HepG2 (cell line): ENCODE results near the gene RHOC. TPM values are rescaled to one million over a fixed set of nuclear protein-coding genes. Genes with fewer than 3 reads are reported as not detected.

Experiments
- ARID2 ChIP-seq: sonication (generic); formaldehyde crosslinking; IDR thresholded peaks from 2 replicates; pipeline ENCODE4 v1.8.1; 2022; ENCODE audit warnings: mild to moderate bottlenecking, missing genetic modification reagents, borderline replicate concordance
- ELF1 ChIP-seq: sonication (generic); formaldehyde crosslinking; IDR thresholded peaks from 2 replicates; pipeline ENCODE4 v1.4.0; 2020; ENCODE audit warnings: missing genetic modification reagents
- HNF4G ChIP-seq, 2 experiments: sonication (generic) in 1 of 2; formaldehyde crosslinking in 1 of 2; IDR thresholded peaks; 2 replicates each; pipeline versions ENCODE4 v1.4.0 to v1.6.1; 2011 to 2020; ENCODE audit warnings: borderline replicate concordance in 2 of 2, low read depth in 2 of 2, mild to moderate bottlenecking in 2 of 2, low read length in 1 of 2, missing genetic modification reagents in 1 of 2, moderate library complexity in 1 of 2
- HNRNPK ChIP-seq: fragments of 200-400 bp; formaldehyde crosslinking; IDR thresholded peaks from 2 replicates; pipeline ENCODE4 v1.6.1; 2018; ENCODE audit warnings: low read length, low read depth, moderate library complexity, mild to moderate bottlenecking; ENCODE audit not compliant: poor library complexity, severe bottlenecking
- JUNB ChIP-seq: sonication (generic); formaldehyde crosslinking; IDR thresholded peaks from 2 replicates; pipeline ENCODE4 v1.8.0; 2022; ENCODE audit warnings: missing genetic modification reagents, mild to moderate bottlenecking, borderline replicate concordance
- MBNL3 ChIP-seq: fragments of 250-450 bp; sonication (Bioruptor Pico); conservative IDR thresholded peaks from 2 replicates; pipeline ENCODE4 v1.8.0; 2022; ENCODE audit warnings: mild to moderate bottlenecking, inconsistent platforms
- NFKBIZ ChIP-seq: IDR thresholded peaks from 2 replicates; pipeline ENCODE4 v1.6.1; 2018; ENCODE audit warnings: missing genetic modification reagents, missing compliant biosample characterization
- SOX5 ChIP-seq: IDR thresholded peaks from 2 replicates; pipeline ENCODE4 v1.6.1; 2016; ENCODE audit warnings: borderline replicate concordance
- TBX3 ChIP-seq: fragments of 450-650 bp; IDR thresholded peaks from 2 replicates; pipeline ENCODE4 v1.6.1; 2017; ENCODE audit warnings: antibody characterized with exemption, mild to moderate bottlenecking, inconsistent platforms, borderline replicate concordance
- TEAD3 ChIP-seq: optimal IDR thresholded peaks from 2 replicates; pipeline ENCODE3; 2016; ENCODE audit warnings: borderline replicate concordance
- ZNF136 ChIP-seq: sonication (generic); formaldehyde crosslinking; IDR thresholded peaks from 2 replicates; pipeline ENCODE4 v1.8.1; 2022; ENCODE audit warnings: low read depth, mild to moderate bottlenecking, moderate library complexity, missing genetic modification reagents
- ZNF331 ChIP-seq: sonication (generic); formaldehyde crosslinking; IDR thresholded peaks from 2 replicates; pipeline ENCODE4 v1.4.0; 2020; ENCODE audit warnings: missing genetic modification reagents
- ZNF570 ChIP-seq: sonication (generic); formaldehyde crosslinking; IDR thresholded peaks from 2 replicates; pipeline ENCODE4 v1.4.0; 2020; ENCODE audit warnings: mild to moderate bottlenecking, missing genetic modification reagents, borderline replicate concordance
- ZNF607 ChIP-seq: sonication (generic); formaldehyde crosslinking; IDR thresholded peaks from 2 replicates; pipeline ENCODE4 v1.5.1; 2020; ENCODE audit warnings: missing genetic modification reagents, mild to moderate bottlenecking, borderline replicate concordance
- polyA plus RNA-seq, 8 experiments: library from polyadenylated mRNA; depleted of rRNA in 3 of 8; stranded (reverse) in 7 of 8; unstranded in 1 of 8; fragments of >200 nt; fragmentation: Illumina TruSeq in 4 of 8; extraction: Trizol in 4 of 8; gene quantifications; 2 replicates each; pipeline versions ENCODE4 v1.2.1 to v1.2.3, GENCODE V29; 2011 to 2016; ENCODE audit warnings: low read depth in 4 of 8, missing spikeins in 1 of 8, mixed read lengths in 1 of 8; ENCODE audit not compliant: insufficient read depth in 1 of 8
- total RNA-seq, 5 experiments: library from RNA; depleted of rRNA; stranded (reverse); fragments of >200 nt; fragmentation: Illumina TruSeq; extraction: Trizol; gene quantifications; 2 replicates each; pipeline ENCODE4 v1.2.3, GENCODE V29; 2016; ENCODE audit warnings: low read depth in 1 of 5
- TF ChIP-seq, protein P1 (sequence below): sonication (generic); formaldehyde crosslinking; IDR thresholded peaks from 2 replicates; pipeline ENCODE4 v1.5.0; 2020; ENCODE audit warnings: mild to moderate bottlenecking, missing genetic modification reagents
- TF ChIP-seq, protein P2 (sequence below): sonication (generic); formaldehyde crosslinking; IDR thresholded peaks from 2 replicates; pipeline ENCODE4 v1.5.0; 2020; ENCODE audit warnings: missing genetic modification reagents, mild to moderate bottlenecking, borderline replicate concordance
- TF ChIP-seq, protein P3 (sequence below): IDR thresholded peaks from 2 replicates; pipeline ENCODE4 v1.4.0; 2020; ENCODE audit warnings: mild to moderate bottlenecking, missing genetic modification reagents
- TF ChIP-seq, protein P4 (sequence below): sonication (generic); formaldehyde crosslinking; IDR thresholded peaks from 2 replicates; pipeline ENCODE4 v1.4.0; 2020; ENCODE audit warnings: missing genetic modification reagents

RHOC gene
- total and polyA plus RNA-seq, 2 of the 13 experiments (the other 11 are each of a cell fraction or from before 2014, with no cell fraction given) = 64.3 to 182 TPM

DNA sequence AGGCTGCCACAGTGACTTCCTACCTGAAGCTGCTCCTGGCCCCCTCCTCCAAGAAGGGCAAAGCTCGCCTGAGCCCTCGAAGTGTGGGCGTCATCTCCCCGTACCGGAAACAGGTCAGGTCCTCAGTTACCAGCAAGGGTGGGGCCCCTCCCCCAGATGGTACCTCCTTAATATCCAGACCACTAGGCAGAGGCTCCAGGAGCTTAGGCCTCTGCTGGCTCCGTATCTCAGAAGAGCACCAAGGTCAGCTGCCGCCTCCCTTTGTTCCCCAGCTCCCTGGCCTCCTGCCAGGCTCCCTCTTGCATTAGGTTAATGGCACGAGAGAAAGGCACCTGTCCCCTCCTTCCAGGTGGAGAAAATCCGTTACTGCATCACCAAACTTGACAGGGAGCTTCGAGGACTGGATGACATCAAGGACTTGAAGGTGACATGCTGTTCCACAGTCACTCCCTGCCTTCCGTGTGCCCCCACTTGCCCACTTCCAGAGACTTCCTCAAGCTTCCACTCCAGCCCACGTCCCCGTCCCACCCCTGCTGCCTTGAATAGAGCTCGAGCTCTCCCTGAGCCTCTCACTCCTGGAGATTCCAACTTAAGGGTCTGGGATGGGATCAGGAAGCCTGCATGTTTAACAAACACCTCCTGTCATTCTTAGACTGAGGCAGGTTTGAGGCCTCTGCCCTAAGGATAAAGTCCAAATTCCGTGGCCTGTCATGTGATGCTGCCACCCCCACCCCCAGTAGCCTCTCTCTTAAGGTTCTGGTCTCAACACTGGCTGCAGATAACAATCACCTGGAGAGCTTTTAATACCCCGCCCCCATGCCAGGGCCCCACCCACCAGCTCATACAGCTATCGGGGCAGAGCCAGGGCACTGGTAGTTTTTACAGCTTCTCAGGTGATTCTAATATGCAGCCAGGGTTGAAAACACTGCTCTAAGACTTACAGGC lies 8.3 kb downstream of the RHOC start (continued):
- TF ChIP-seq, protein P1, sequence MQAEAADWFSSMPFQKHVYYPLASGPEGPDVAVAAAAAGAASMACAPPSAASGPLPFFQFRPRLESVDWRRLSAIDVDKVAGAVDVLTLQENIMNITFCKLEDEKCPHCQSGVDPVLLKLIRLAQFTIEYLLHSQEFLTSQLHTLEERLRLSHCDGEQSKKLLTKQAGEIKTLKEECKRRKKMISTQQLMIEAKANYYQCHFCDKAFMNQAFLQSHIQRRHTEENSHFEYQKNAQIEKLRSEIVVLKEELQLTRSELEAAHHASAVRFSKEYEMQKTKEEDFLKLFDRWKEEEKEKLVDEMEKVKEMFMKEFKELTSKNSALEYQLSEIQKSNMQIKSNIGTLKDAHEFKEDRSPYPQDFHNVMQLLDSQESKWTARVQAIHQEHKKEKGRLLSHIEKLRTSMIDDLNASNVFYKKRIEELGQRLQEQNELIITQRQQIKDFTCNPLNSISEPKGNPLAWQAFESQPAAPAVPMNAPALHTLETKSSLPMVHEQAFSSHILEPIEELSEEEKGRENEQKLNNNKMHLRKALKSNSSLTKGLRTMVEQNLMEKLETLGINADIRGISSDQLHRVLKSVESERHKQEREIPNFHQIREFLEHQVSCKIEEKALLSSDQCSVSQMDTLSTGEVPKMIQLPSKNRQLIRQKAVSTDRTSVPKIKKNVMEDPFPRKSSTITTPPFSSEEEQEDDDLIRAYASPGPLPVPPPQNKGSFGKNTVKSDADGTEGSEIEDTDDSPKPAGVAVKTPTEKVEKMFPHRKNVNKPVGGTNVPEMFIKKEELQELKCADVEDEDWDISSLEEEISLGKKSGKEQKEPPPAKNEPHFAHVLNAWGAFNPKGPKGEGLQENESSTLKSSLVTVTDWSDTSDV = no peak
- TF ChIP-seq TEAD3 (CRISPR knock-in tag) = peak; percentile 94
- peak; percentile 45; the same call in 1 of the 2 replicates for TF ChIP-seq SOX5 (CRISPR knock-in tag)
- 0 out of 2 replicates have a peak, but pooled peaks have one; percentile 52 for TF ChIP-seq ZNF136 (CRISPR knock-in tag)
- TF ChIP-seq, protein P2, sequence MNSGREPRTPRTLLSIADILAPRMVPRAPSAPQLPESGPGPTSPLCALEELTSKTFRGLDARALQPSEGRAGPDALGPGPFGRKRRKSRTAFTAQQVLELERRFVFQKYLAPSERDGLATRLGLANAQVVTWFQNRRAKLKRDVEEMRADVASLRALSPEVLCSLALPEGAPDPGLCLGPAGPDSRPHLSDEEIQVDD (CRISPR knock-in tag) = no peak
- 0 out of 2 replicates have a peak, but pooled peaks have one; percentile 27 for TF ChIP-seq NFKBIZ (CRISPR knock-in tag)
- TF ChIP-seq ZNF331 (CRISPR knock-in tag) = no peak; the same call in 1 of the 2 replicates
- TF ChIP-seq TBX3 = 0 out of 2 replicates have a peak, but pooled peaks have one; percentile 32
- TF ChIP-seq, protein P3, sequence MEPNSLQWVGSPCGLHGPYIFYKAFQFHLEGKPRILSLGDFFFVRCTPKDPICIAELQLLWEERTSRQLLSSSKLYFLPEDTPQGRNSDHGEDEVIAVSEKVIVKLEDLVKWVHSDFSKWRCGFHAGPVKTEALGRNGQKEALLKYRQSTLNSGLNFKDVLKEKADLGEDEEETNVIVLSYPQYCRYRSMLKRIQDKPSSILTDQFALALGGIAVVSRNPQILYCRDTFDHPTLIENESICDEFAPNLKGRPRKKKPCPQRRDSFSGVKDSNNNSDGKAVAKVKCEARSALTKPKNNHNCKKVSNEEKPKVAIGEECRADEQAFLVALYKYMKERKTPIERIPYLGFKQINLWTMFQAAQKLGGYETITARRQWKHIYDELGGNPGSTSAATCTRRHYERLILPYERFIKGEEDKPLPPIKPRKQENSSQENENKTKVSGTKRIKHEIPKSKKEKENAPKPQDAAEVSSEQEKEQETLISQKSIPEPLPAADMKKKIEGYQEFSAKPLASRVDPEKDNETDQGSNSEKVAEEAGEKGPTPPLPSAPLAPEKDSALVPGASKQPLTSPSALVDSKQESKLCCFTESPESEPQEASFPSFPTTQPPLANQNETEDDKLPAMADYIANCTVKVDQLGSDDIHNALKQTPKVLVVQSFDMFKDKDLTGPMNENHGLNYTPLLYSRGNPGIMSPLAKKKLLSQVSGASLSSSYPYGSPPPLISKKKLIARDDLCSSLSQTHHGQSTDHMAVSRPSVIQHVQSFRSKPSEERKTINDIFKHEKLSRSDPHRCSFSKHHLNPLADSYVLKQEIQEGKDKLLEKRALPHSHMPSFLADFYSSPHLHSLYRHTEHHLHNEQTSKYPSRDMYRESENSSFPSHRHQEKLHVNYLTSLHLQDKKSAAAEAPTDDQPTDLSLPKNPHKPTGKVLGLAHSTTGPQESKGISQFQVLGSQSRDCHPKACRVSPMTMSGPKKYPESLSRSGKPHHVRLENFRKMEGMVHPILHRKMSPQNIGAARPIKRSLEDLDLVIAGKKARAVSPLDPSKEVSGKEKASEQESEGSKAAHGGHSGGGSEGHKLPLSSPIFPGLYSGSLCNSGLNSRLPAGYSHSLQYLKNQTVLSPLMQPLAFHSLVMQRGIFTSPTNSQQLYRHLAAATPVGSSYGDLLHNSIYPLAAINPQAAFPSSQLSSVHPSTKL (CRISPR knock-in tag) = peak; percentile 75
- TF ChIP-seq ELF1 = 0 out of 2 replicates have a peak, but pooled peaks have one; percentile 9
- TF ChIP-seq HNRNPK = no peak
- TF ChIP-seq ZNF570 = no peak
- no peak for TF ChIP-seq JUNB (CRISPR knock-in tag)
- TF ChIP-seq, protein P4, sequence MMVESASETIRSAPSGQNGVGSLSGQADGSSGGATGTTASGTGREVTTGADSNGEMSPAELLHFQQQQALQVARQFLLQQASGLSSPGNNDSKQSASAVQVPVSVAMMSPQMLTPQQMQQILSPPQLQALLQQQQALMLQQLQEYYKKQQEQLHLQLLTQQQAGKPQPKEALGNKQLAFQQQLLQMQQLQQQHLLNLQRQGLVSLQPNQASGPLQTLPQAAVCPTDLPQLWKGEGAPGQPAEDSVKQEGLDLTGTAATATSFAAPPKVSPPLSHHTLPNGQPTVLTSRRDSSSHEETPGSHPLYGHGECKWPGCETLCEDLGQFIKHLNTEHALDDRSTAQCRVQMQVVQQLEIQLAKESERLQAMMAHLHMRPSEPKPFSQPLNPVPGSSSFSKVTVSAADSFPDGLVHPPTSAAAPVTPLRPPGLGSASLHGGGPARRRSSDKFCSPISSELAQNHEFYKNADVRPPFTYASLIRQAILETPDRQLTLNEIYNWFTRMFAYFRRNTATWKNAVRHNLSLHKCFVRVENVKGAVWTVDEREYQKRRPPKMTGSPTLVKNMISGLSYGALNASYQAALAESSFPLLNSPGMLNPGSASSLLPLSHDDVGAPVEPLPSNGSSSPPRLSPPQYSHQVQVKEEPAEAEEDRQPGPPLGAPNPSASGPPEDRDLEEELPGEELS (CRISPR knock-in tag) = peak; percentile 28; the same call in 1 of the 2 replicates
- no peak for TF ChIP-seq ZNF607
- peak; percentile 96 for TF ChIP-seq HNF4G (IDR thresholded peaks at IDR 0.05; ENCODE audit: borderline replicate concordance, low read depth, low read length)
- peak; percentile 83; the same call in 1 of the 2 replicates for TF ChIP-seq HNF4G (CRISPR knock-in tag; IDR thresholded peaks at IDR 0.05; ENCODE audit: borderline replicate concordance, low read depth)
- no peak for TF ChIP-seq MBNL3 (CRISPR knock-in tag)
- no peak for TF ChIP-seq ARID2 (CRISPR knock-in tag)
